ENCODE data around the gene DRD4.

DNA sequence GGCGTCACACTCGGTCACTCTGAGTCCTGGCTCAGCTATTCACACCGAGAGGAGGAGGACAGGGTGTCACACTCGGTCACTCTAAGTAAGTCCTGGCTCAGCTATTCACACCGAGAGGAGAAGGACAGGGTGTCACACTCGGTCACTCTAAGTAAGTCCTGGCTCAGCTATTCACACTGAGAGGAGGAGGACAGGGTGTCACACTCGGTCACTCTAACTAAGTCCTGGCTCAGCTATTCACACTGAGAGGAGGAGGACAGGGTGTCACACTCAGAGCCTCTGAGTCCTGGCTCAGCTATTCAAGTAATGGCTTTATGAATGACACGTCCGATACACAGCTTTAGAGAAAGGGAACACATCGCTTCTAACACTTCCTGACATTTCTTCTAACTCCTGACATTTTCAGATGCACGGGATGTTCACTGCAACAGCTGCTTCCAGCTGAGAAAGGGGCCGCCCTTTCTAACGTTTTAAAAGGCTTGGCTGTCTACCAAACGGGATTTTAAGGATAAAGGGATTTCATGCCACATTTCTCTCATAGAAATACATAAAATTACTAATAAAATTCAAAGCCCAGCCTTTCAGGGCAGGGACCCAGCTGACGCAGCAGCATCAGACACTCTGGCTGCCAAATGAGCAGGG lies 28.1 kb downstream of the DRD4 start:
- TF ChIP-seq, protein P1, sequence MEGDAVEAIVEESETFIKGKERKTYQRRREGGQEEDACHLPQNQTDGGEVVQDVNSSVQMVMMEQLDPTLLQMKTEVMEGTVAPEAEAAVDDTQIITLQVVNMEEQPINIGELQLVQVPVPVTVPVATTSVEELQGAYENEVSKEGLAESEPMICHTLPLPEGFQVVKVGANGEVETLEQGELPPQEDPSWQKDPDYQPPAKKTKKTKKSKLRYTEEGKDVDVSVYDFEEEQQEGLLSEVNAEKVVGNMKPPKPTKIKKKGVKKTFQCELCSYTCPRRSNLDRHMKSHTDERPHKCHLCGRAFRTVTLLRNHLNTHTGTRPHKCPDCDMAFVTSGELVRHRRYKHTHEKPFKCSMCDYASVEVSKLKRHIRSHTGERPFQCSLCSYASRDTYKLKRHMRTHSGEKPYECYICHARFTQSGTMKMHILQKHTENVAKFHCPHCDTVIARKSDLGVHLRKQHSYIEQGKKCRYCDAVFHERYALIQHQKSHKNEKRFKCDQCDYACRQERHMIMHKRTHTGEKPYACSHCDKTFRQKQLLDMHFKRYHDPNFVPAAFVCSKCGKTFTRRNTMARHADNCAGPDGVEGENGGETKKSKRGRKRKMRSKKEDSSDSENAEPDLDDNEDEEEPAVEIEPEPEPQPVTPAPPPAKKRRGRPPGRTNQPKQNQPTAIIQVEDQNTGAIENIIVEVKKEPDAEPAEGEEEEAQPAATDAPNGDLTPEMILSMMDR (IDR thresholded peaks at IDR 0.05): no peak
- no peak for TF ChIP-seq EZH2 (IDR thresholded peaks at IDR 0.05; ENCODE audit: borderline replicate concordance, insufficient read depth, low read depth, low read length, poor library complexity, severe bottlenecking)

Data from B cell (primary cell).